HL-60 (cell line): ENCODE data around the gene SMAD1.

ENCODE experiments used
- DNase-seq, 2 experiments: peaks; one replicate each; pipeline ENCODE4 v3.0.0-alpha.2; 2010 to 2020; ENCODE audit warnings: low read depth in 1 of 2, low spot score in 1 of 2
- H3K27ac ChIP-seq: fragments of 250-450 bp; sonication (Bioruptor Pico); replicated peaks from 2 replicates; pipeline ENCODE4 v1.5.1; 2020; ENCODE audit warnings: mild to moderate bottlenecking, moderate library complexity
- H3K27me3 ChIP-seq: fragments of 250-450 bp; sonication (Bioruptor Pico); 2 replicates; pipeline ENCODE4 v1.5.1; 2021; ENCODE audit warnings: mild to moderate bottlenecking, moderate library complexity; ENCODE audit not compliant: insufficient read depth, poor library complexity, severe bottlenecking
- H3K4me3 ChIP-seq: replicated peaks from 2 replicates; pipeline ENCODE4 v1.5.1; 2011; ENCODE audit warnings: mild to moderate bottlenecking, control low read depth, low read length; ENCODE audit not compliant: insufficient read depth
- GABPA ChIP-seq: IDR thresholded peaks from 2 replicates; pipeline ENCODE4 v1.6.1; 2012; ENCODE audit warnings: low read depth
- POLR2AphosphoS5 ChIP-seq: IDR thresholded peaks from 2 replicates; pipeline ENCODE4 v1.6.1; 2012; ENCODE audit warnings: low read depth
- REST ChIP-seq: IDR thresholded peaks from 2 replicates; pipeline ENCODE4 v1.6.1; 2012; ENCODE audit warnings: low read depth; ENCODE audit not compliant: insufficient replicate concordance
- SPI1 ChIP-seq: IDR thresholded peaks from 2 replicates; pipeline ENCODE4 v1.6.1; 2012; ENCODE audit warnings: low read depth, mild to moderate bottlenecking, borderline replicate concordance
- TF ChIP-seq, protein P1 (sequence below): IDR thresholded peaks from one replicate; pipeline ENCODE4 v1.5.1; 2011; ENCODE audit warnings: low read length, control low read depth, inconsistent platforms; ENCODE audit not compliant: insufficient read depth

Gene SMAD1

GRCh38 chr4:145501051-145501660 lies 19.5 kb downstream of the SMAD1 start:
- DNase-seq: no peak
- H3K27ac ChIP-seq: no peak overlapping the region
- no peaks in the 10 kb centered on the region for H3K27me3 ChIP-seq
- TF ChIP-seq POLR2AphosphoS5: no peak
- TF ChIP-seq SPI1: no peak
- TF ChIP-seq, protein P1, sequence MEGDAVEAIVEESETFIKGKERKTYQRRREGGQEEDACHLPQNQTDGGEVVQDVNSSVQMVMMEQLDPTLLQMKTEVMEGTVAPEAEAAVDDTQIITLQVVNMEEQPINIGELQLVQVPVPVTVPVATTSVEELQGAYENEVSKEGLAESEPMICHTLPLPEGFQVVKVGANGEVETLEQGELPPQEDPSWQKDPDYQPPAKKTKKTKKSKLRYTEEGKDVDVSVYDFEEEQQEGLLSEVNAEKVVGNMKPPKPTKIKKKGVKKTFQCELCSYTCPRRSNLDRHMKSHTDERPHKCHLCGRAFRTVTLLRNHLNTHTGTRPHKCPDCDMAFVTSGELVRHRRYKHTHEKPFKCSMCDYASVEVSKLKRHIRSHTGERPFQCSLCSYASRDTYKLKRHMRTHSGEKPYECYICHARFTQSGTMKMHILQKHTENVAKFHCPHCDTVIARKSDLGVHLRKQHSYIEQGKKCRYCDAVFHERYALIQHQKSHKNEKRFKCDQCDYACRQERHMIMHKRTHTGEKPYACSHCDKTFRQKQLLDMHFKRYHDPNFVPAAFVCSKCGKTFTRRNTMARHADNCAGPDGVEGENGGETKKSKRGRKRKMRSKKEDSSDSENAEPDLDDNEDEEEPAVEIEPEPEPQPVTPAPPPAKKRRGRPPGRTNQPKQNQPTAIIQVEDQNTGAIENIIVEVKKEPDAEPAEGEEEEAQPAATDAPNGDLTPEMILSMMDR: no peak
- TF ChIP-seq GABPA: no peak
- no peak for TF ChIP-seq REST
- H3K4me3 ChIP-seq: no peak overlapping the region

GRCh38 chr4:145502809-145503208 lies 21.2 kb downstream of the SMAD1 start:
- no peak overlapping the region for H3K27ac ChIP-seq
- TF ChIP-seq, protein P1: no peak
- no peak for TF ChIP-seq POLR2AphosphoS5
- no peak for TF ChIP-seq REST
- TF ChIP-seq GABPA: no peak
- H3K27me3 ChIP-seq: no peaks in the 10 kb centered on the region
- no peak for DNase-seq
- H3K4me3 ChIP-seq: no peak overlapping the region

DNA sequence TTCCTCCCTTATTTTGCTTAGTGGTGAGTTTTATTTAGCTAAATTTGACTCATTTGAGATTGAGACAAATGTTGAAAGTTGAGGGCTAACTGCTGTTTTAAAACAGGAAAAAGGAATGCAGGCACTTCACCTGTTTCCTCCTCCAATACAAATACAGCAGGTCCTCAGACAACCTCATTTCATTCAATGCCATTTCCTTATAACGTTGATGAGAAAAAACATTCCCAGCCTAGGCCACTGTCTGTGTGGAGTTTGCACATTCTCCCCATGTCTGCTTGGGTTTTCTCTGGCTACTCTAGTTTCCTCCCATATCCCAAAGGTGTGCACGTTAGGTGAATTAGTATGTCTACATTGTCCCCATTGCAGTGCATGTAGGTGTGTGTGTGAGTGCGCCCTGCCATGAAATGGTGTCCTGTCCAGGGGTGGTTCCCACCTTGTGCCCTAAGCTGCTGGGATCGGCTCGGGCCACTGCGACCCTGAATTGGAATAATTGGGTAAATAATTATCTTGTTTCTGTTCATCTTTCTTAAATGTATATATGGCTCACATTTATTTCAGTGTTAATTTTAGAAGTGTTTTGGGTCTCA lies 21.9 kb downstream of the SMAD1 start:
- H3K27ac ChIP-seq: no peak overlapping the region
- H3K27me3 ChIP-seq: no peaks in the 10 kb centered on the region
- DNase-seq: no peak
- TF ChIP-seq, protein P1: no peak
- no peak for TF ChIP-seq SPI1
- TF ChIP-seq REST: no peak
- TF ChIP-seq POLR2AphosphoS5: no peak
- no peak for TF ChIP-seq GABPA
- H3K4me3 ChIP-seq: no peak overlapping the region
